ENCODE measurements around the gene SPTA1. TPM values are rescaled to one million over a fixed set of nuclear protein-coding genes. Genes with fewer than 3 reads are reported as not detected.

The SPTA1 gene
- polyA plus RNA-seq, 1 donor (not counting 4 experiments of a cell fraction or from before 2014, with no cell fraction given), result not detected

- dilution Hi-C loops (cut with MboI; ENCODE audit: extremely low pct_ligation_motif_present, low sequenced_read_pairs), result no loop called here
- Histone ChIP-seq H3K27me3 (ENCODE audit: control insufficient read depth, extremely low read depth, insufficient read depth, low read length) (no peaks in the 10 kb centered on the region), H3K4me3 (ENCODE audit: control insufficient read depth in 2 of 3, extremely low read depth in 1 of 3, insufficient read depth in 2 of 3, low read depth in 1 of 3, low read length in 3 of 3) (no peak overlapping the region), H3K4me2 (ENCODE audit: control insufficient read depth, extremely low read depth, insufficient read depth, low read depth, low read length) (no peak overlapping the region), H3K9ac (ENCODE audit: control insufficient read depth, extremely low read depth, insufficient read depth, low read length) (no peak overlapping the region), H3K27ac (ENCODE audit: control insufficient read depth, insufficient read depth, low read length) (no peak overlapping the region), H3K36me3 (ENCODE audit: control insufficient read depth in 2 of 2, extremely low read depth in 1 of 2, insufficient read depth in 2 of 2, low read length in 2 of 2) (no peaks in the 10 kb centered on the region), H3K9me1 (ENCODE audit: control insufficient read depth, extremely low read depth, insufficient read depth, low read length) (no peaks in the 10 kb centered on the region), H3K79me2 (ENCODE audit: control insufficient read depth, insufficient read depth, low read length) (no peaks in the 10 kb centered on the region), H4K20me1 (ENCODE audit: control insufficient read depth, extremely low read depth, insufficient read depth, low read length) (no peaks in the 10 kb centered on the region), H3K9me3 (ENCODE audit: control insufficient read depth, low read depth, low read length) (no peaks in the 10 kb centered on the region), H2AFZ (ENCODE audit: control insufficient read depth, low read length) (no peak overlapping the region), H3K4me1 (ENCODE audit: control insufficient read depth, extremely low read depth, insufficient read depth, low read length) (no peaks in the 10 kb centered on the region)
- no peak for DNase-seq (ENCODE audit: low read depth, low spot score)
- FAIRE-seq, result no peak
- no peak for TF ChIP-seq EZH2 (IDR thresholded peaks at IDR 0.05; ENCODE audit: low read length)
- no peak for TF ChIP-seq CTCF (optimal IDR thresholded peaks at IDR 0.05 in 1 of 3, IDR thresholded peaks at IDR 0.05 in 1 of 3, conservative IDR thresholded peaks at IDR 0.05 in 1 of 3; ENCODE audit: extremely low read depth in 1 of 3, insufficient read depth in 2 of 3, low read length in 3 of 3)
Observed at GRCh38 chr1:158611916-158612315, 74.6 kb downstream of the SPTA1 start.

- Histone ChIP-seq H3K9me3 (ENCODE audit: control insufficient read depth, low read depth, low read length) (no peaks in the 10 kb centered on the region), H3K79me2 (ENCODE audit: control insufficient read depth, insufficient read depth, low read length) (no peaks in the 10 kb centered on the region), H3K4me3 (ENCODE audit: control insufficient read depth in 2 of 3, extremely low read depth in 1 of 3, insufficient read depth in 2 of 3, low read depth in 1 of 3, low read length in 3 of 3) (no peak overlapping the region), H3K36me3 (ENCODE audit: control insufficient read depth in 2 of 2, extremely low read depth in 1 of 2, insufficient read depth in 2 of 2, low read length in 2 of 2) (no peaks in the 10 kb centered on the region), H3K9me1 (ENCODE audit: control insufficient read depth, extremely low read depth, insufficient read depth, low read length) (no peaks in the 10 kb centered on the region), H3K4me1 (ENCODE audit: control insufficient read depth, extremely low read depth, insufficient read depth, low read length) (no peaks in the 10 kb centered on the region), H3K27ac (ENCODE audit: control insufficient read depth, insufficient read depth, low read length) (no peak overlapping the region), H3K27me3 (ENCODE audit: control insufficient read depth, extremely low read depth, insufficient read depth, low read length) (no peaks in the 10 kb centered on the region), H3K4me2 (ENCODE audit: control insufficient read depth, extremely low read depth, insufficient read depth, low read depth, low read length) (no peak overlapping the region), H2AFZ (ENCODE audit: control insufficient read depth, low read length) (no peak overlapping the region), H3K9ac (ENCODE audit: control insufficient read depth, extremely low read depth, insufficient read depth, low read length) (no peak overlapping the region), H4K20me1 (ENCODE audit: control insufficient read depth, extremely low read depth, insufficient read depth, low read length) (no peaks in the 10 kb centered on the region)
- no peak for TF ChIP-seq EZH2 (IDR thresholded peaks at IDR 0.05; ENCODE audit: low read length)
- no peak for TF ChIP-seq CTCF (optimal IDR thresholded peaks at IDR 0.05 in 1 of 3, IDR thresholded peaks at IDR 0.05 in 1 of 3, conservative IDR thresholded peaks at IDR 0.05 in 1 of 3; ENCODE audit: extremely low read depth in 1 of 3, insufficient read depth in 2 of 3, low read length in 3 of 3)
- dilution Hi-C loops (cut with MboI; ENCODE audit: extremely low pct_ligation_motif_present, low sequenced_read_pairs), result no loop called here
- FAIRE-seq, result no peak
- DNase-seq (ENCODE audit: low read depth, low spot score), result no peak
Observed at GRCh38 chr1:158607296-158607695, 79.2 kb downstream of the SPTA1 start.
